Keratinocyte (primary cell): ENCODE results near the gene TENT5A. TPM values are rescaled to one million over a fixed set of nuclear protein-coding genes. Genes with fewer than 3 reads are reported as not detected.

Experiments used
- DNase-seq: peaks from one replicate; pipeline ENCODE4 v3.0.0-alpha.2; 2011; ENCODE audit warnings: low read depth, missing footprints, low spot score
- FAIRE-seq: peaks from 2 replicates; lab custom pipeline; 2011; peaks lifted over from hg19 to GRCh38; lab: Jason Lieb, UNC
- H2AFZ ChIP-seq: 2 replicates; pipeline ENCODE4 v1.6.0; 2012; ENCODE audit warnings: low read length, control low read depth, inconsistent platforms; ENCODE audit not compliant: control insufficient read depth
- H3K27ac ChIP-seq: 2 replicates; pipeline ENCODE4 v1.5.1; 2011; ENCODE audit warnings: low read length; ENCODE audit not compliant: control insufficient read depth, insufficient read depth
- H3K27me3 ChIP-seq: 3 replicates; pipeline ENCODE4 v1.6.0; 2011; ENCODE audit warnings: low read length; ENCODE audit not compliant: control insufficient read depth, insufficient read depth; ENCODE audit errors: extremely low read depth
- H3K36me3 ChIP-seq, 2 experiments: 2 replicates in 1 of 2; 3 replicates in 1 of 2; pipeline ENCODE4 v1.5.1; 2011; ENCODE audit warnings: low read length in 2 of 2, mild to moderate bottlenecking in 1 of 2; ENCODE audit not compliant: control insufficient read depth in 2 of 2, insufficient read depth in 2 of 2; ENCODE audit errors: extremely low read depth in 1 of 2
- H3K4me1 ChIP-seq: 3 replicates; pipeline ENCODE4 v1.5.1; 2011; ENCODE audit warnings: low read length; ENCODE audit not compliant: control insufficient read depth, insufficient read depth; ENCODE audit errors: extremely low read depth
- H3K4me2 ChIP-seq: 3 replicates; pipeline ENCODE4 v1.6.0; 2011; ENCODE audit warnings: low read depth, low read length; ENCODE audit not compliant: control insufficient read depth, insufficient read depth; ENCODE audit errors: extremely low read depth
- H3K4me3 ChIP-seq, 3 experiments: fragments of 200-600 bp in 1 of 3; sonication (generic) in 1 of 3; 2 replicates in 2 of 3; 3 replicates in 1 of 3; pipeline ENCODE4 v1.5.1; 2011 to 2016; ENCODE audit warnings: low read length in 3 of 3, mild to moderate bottlenecking in 3 of 3, control low read depth in 2 of 3, inconsistent platforms in 1 of 3, low read depth in 1 of 3, mixed read lengths in 1 of 3, mixed run types in 1 of 3, moderate library complexity in 1 of 3; ENCODE audit not compliant: control insufficient read depth in 2 of 3, insufficient read depth in 2 of 3; ENCODE audit errors: extremely low read depth in 1 of 3
- H3K79me2 ChIP-seq: 2 replicates; pipeline ENCODE4 v1.6.0; 2012; ENCODE audit warnings: low read length; ENCODE audit not compliant: control insufficient read depth, insufficient read depth
- H3K9ac ChIP-seq: 3 replicates; pipeline ENCODE4 v1.6.0; 2011; ENCODE audit warnings: low read length; ENCODE audit not compliant: control insufficient read depth, insufficient read depth; ENCODE audit errors: extremely low read depth
- H3K9me1 ChIP-seq: 3 replicates; pipeline ENCODE4 v1.6.0; 2011; ENCODE audit warnings: low read length; ENCODE audit not compliant: control insufficient read depth, insufficient read depth; ENCODE audit errors: extremely low read depth
- H3K9me3 ChIP-seq: 2 replicates; pipeline ENCODE4 v1.5.1; 2012; ENCODE audit warnings: low read depth, low read length; ENCODE audit not compliant: control insufficient read depth
- H4K20me1 ChIP-seq: 3 replicates; pipeline ENCODE4 v1.6.0; 2011; ENCODE audit warnings: low read length; ENCODE audit not compliant: control insufficient read depth, insufficient read depth; ENCODE audit errors: extremely low read depth
- CTCF ChIP-seq, 3 experiments: IDR thresholded peaks in 1 of 3; conservative IDR thresholded peaks in 1 of 3; optimal IDR thresholded peaks in 1 of 3; 2 replicates in 2 of 3; 3 replicates in 1 of 3; pipeline versions ENCODE3 to v1.5.1; 2011; ENCODE audit warnings: low read length in 3 of 3, mild to moderate bottlenecking in 3 of 3, moderate library complexity in 2 of 3, control low read depth in 1 of 3, inconsistent platforms in 1 of 3; ENCODE audit not compliant: insufficient read depth in 2 of 3; ENCODE audit errors: extremely low read depth in 1 of 3
- EZH2 ChIP-seq: IDR thresholded peaks from one replicate; pipeline ENCODE4 v1.6.1; 2012; ENCODE audit warnings: inconsistent platforms, mild to moderate bottlenecking, low read length, moderate library complexity
- dilution Hi-C: fragments of 300-500 bp; cut with MboI; formaldehyde crosslinking; loops from one replicate; pipeline ENCODE4 v1.7.0; 2020; ENCODE audit warnings: low sequenced_read_pairs; ENCODE audit not compliant: extremely low pct_ligation_motif_present
- polyA plus RNA-seq, 5 experiments: library from polyadenylated mRNA; depleted of rRNA in 3 of 5; stranded (reverse) in 3 of 5; stranded (forward) in 1 of 5; unstranded in 1 of 5; fragments of >200 nt; gene quantifications; 1 replicate in 1 of 5; 2 replicates in 3 of 5; 3 replicates in 1 of 5; pipeline versions ENCODE4 v1.2.1 to v1.2.3, GENCODE V29; 2011 to 2012; ENCODE audit warnings: missing spikeins in 2 of 5, low read depth in 1 of 5, low replicate concordance in 1 of 5

The TENT5A gene
- polyA plus RNA-seq, 1 donor (not counting 4 experiments of a cell fraction or from before 2014, with no cell fraction given) = 1.6 TPM

DNA sequence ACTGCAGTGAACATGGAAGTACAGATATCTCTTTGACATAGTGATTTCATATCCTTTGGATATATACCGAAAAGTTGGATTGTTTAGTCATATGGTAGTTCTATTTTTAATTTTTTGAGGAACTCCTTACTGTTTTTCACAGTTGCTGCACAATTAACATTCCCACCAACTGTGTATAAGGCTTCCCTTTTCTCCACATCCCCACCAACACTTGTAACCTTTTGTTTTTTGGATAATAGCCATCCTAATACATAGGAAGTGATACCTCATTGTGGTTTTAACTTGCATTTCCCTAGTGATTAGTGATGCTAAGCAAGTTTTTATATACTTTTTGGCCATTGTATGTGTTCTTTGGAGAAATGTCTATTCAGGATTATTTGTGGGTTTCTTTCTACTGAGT, 45.1 kb upstream of the TENT5A start:
- TF ChIP-seq CTCF (optimal IDR thresholded peaks at IDR 0.05 in 1 of 3, IDR thresholded peaks at IDR 0.05 in 1 of 3, conservative IDR thresholded peaks at IDR 0.05 in 1 of 3; ENCODE audit: extremely low read depth in 1 of 3, insufficient read depth in 2 of 3, low read length in 3 of 3) (no peak), EZH2 (no peak)
- H3K79me2 ChIP-seq = no peaks in the 10 kb centered on the region
- H3K27me3 ChIP-seq = no peaks in the 10 kb centered on the region
- no peaks in the 10 kb centered on the region for H3K9me3 ChIP-seq
- no peak overlapping the region for H3K4me2 ChIP-seq
- dilution Hi-C loops = no loop called here
- H3K9ac ChIP-seq = no peak overlapping the region
- H4K20me1 ChIP-seq = no peaks in the 10 kb centered on the region
- H3K27ac ChIP-seq = no peak overlapping the region
- no peaks in the 10 kb centered on the region for H3K4me1 ChIP-seq
- DNase-seq = no peak
- FAIRE-seq = no peak
- no peaks in the 10 kb centered on the region for H3K9me1 ChIP-seq
- H2AFZ ChIP-seq = no peak overlapping the region
- no peaks in the 10 kb centered on the region for H3K36me3 ChIP-seq
- H3K4me3 ChIP-seq = no peak overlapping the region

DNA sequence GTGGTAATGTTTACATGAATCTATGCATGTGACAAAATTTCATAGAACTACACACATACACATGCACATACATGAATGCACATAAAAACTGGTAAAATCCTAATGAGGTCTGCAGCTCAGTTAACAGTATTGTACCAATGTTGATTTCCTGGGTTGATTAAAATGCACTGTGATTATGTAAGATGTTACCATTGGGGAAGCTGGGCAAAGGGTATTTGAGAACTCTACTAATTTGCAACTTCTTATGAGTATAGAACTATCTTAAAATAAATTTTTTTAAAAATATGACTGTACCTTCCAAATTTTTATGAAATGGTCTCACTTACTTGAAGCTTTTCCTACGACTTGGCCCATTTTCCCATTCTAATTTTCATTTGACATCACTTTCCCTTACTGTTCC, 43.4 kb upstream of the TENT5A start:
- H3K9ac ChIP-seq = no peak overlapping the region
- H3K9me3 ChIP-seq = no peaks in the 10 kb centered on the region
- DNase-seq (no peak), FAIRE-seq (no peak)
- no peaks in the 10 kb centered on the region for H3K36me3 ChIP-seq
- no peaks in the 10 kb centered on the region for H4K20me1 ChIP-seq
- dilution Hi-C loops = no loop called here
- no peak overlapping the region for H3K4me3 ChIP-seq
- H3K9me1 ChIP-seq = no peaks in the 10 kb centered on the region
- H3K4me1 ChIP-seq = no peaks in the 10 kb centered on the region
- H3K27ac ChIP-seq = no peak overlapping the region
- TF ChIP-seq EZH2 = no peak
- no peak for TF ChIP-seq CTCF (optimal IDR thresholded peaks at IDR 0.05 in 1 of 3, IDR thresholded peaks at IDR 0.05 in 1 of 3, conservative IDR thresholded peaks at IDR 0.05 in 1 of 3; ENCODE audit: extremely low read depth in 1 of 3, insufficient read depth in 2 of 3, low read length in 3 of 3)
- no peak overlapping the region for H2AFZ ChIP-seq
- H3K79me2 ChIP-seq = no peaks in the 10 kb centered on the region
- no peak overlapping the region for H3K4me2 ChIP-seq
- no peaks in the 10 kb centered on the region for H3K27me3 ChIP-seq
